Thyroid gland (tissue), 4 donors: ENCODE data around the gene ADAMTSL2.

ENCODE experiments used
- CTCF ChIP-seq, 6 experiments: fragments of 200-600 bp in 3 of 6; fragments of 450-650 bp in 3 of 6; sonication (generic) in 3 of 6; IDR thresholded peaks; one replicate each; pipeline ENCODE4 v1.5.1; 2016 to 2019; ENCODE audit warnings: antibody characterized with exemption in 6 of 6, mild to moderate bottlenecking in 2 of 6, inconsistent platforms in 1 of 6, moderate library complexity in 1 of 6
- POLR2A ChIP-seq, 2 donors: fragments of 450-650 bp; IDR thresholded peaks; one replicate each; pipeline ENCODE4 v1.6.1; 2017; ENCODE audit warnings: antibody characterized with exemption in 2 of 2, mild to moderate bottlenecking in 2 of 2, moderate library complexity in 1 of 2

- TF ChIP-seq CTCF (IDR thresholded peaks at IDR 0.05): no peak
- no peak for TF ChIP-seq POLR2A (IDR thresholded peaks at IDR 0.05)
Measured at GRCh38 chr9:133489253-133490190, 45.0 kb upstream of the ADAMTSL2 start.
